ENCODE results near the gene ZNF740. TPM values are rescaled to one million over a fixed set of nuclear protein-coding genes. Genes with fewer than 3 reads are reported as not detected.

Gene ZNF740
- total and polyA plus RNA-seq, 2 of the 8 experiments (the other 6 are each of a cell fraction or from before 2014, with no cell fraction given) = 8.2 to 40.0 TPM

- Histone ChIP-seq H3K4ac (replicated peaks; ENCODE audit: insufficient read length, low read depth, low read length) (no peak overlapping the region), H2BK5ac (ENCODE audit: low read depth, low read length) (no peak overlapping the region; the same call in 1 of the 2 replicates), H3K23me2 (ENCODE audit: low read depth, low read length) (peaks cover 10% of the 10 kb centered on the region), H3K9me3 (ENCODE audit: insufficient read depth in 2 of 2, low read depth in 1 of 2, low read length in 1 of 2) (no peaks in the 10 kb centered on the region), H3K9ac (replicated peaks in 1 of 4; ENCODE audit: extremely low read depth in 1 of 4, low read depth in 3 of 4, low read length in 3 of 4) (no peak overlapping the region), H4K91ac (replicated peaks; ENCODE audit: insufficient read length, low read length) (no peak overlapping the region), H4K20me1 (replicated peaks in 1 of 2; ENCODE audit: control insufficient read depth in 1 of 2, insufficient read depth in 2 of 2, low read length in 2 of 2) (no peaks in the 10 kb centered on the region), H2AK5ac (ENCODE audit: low read depth, low read length) (no peak overlapping the region), H3K4me3 (ENCODE audit: extremely low read depth in 1 of 4, insufficient read depth in 2 of 4, low read depth in 3 of 4, low read length in 4 of 4) (no peak overlapping the region), H4K8ac (ENCODE audit: extremely low read depth, insufficient read depth, low read length) (no peak overlapping the region), H2BK12ac (ENCODE audit: low read depth, low read length) (no peak overlapping the region), H3K79me1 (ENCODE audit: low read depth, low read length) (no peaks in the 10 kb centered on the region), H2BK15ac (ENCODE audit: low read length) (no peak overlapping the region), H2BK120ac (replicated peaks; ENCODE audit: low read depth, low read length) (no peak overlapping the region), H2BK20ac (ENCODE audit: low read length) (no peak overlapping the region), H3K23ac (ENCODE audit: insufficient read length) (no peak overlapping the region), H3K27ac (ENCODE audit: low read depth, low read length) (no peak overlapping the region), H3K36me3 (ENCODE audit: control insufficient read depth in 2 of 4, insufficient read depth in 4 of 4, low read length in 3 of 4) (no peaks in the 10 kb centered on the region; a peak in 1 of 8 replicates), H3K18ac (ENCODE audit: extremely low read depth, low read length) (no peak overlapping the region), H2AFZ (ENCODE audit: low read length) (no peak overlapping the region), H3K14ac (ENCODE audit: insufficient read length) (no peak overlapping the region), H3K4me1 (replicated peaks in 1 of 4; ENCODE audit: control insufficient read depth in 3 of 4, insufficient read depth in 4 of 4, low read length in 3 of 4) (peaks cover 35 to 60% (median 41%) of the 10 kb centered on the region in 4 experiments), H3K79me2 (ENCODE audit: control insufficient read depth in 1 of 2, insufficient read depth in 2 of 2, low read length in 2 of 2) (peaks cover 0 to 13% of the 10 kb centered on the region in 2 experiments; a peak in 1 of 4 replicates), H3K4me2 (ENCODE audit: insufficient read depth in 1 of 2, low read depth in 2 of 2, low read length in 2 of 2) (no peak overlapping the region), H4K5ac (ENCODE audit: insufficient read length, low read depth, low read length) (no peak overlapping the region), H3K27me3 (replicated peaks in 1 of 4; ENCODE audit: control insufficient read depth in 3 of 4, extremely low read depth in 1 of 4, insufficient read depth in 3 of 4, low read length in 3 of 4) (no peaks in the 10 kb centered on the region), H3K56ac (replicated peaks; ENCODE audit: insufficient read length, low read depth, low read length) (no peak overlapping the region)
- FAIRE-seq (no peak), DNase-seq (ENCODE audit: low read depth in 1 of 2, low spot score in 2 of 2) (no peak)
- ChIA-PET POLR2A (ENCODE audit: partially characterized antibody) (interaction anchor here (1.3 to 12.4 kb wide), 2 partner anchors 8 to 24 kb away, joined by 3 to 151 read pairs; a partner anchor contains a TSS), CTCF (ENCODE audit: partially characterized antibody) (interaction anchor here (7.3 to 23.5 kb wide), 3 partner anchors 14 to 35 kb away, joined by 44 to 654 read pairs (median 535); partner anchors contain the start of genes ESPL1 and ITGB7)
- no peak for TF ChIP-seq CHD2 (IDR thresholded peaks at IDR 0.05; ENCODE audit: low read length)
- TF ChIP-seq MAX (IDR thresholded peaks at IDR 0.05) = no peak
- TF ChIP-seq POLR2AphosphoS5 (IDR thresholded peaks at IDR 0.05; ENCODE audit: low read depth, low read length) = no peak
- TF ChIP-seq CBX5 (IDR thresholded peaks at IDR 0.05; ENCODE audit: low read depth, low read length) = no peak
- no peak for TF ChIP-seq POU5F1 (IDR thresholded peaks at IDR 0.05; ENCODE audit: low read depth, low read length)
- TF ChIP-seq GTF2F1 (IDR thresholded peaks at IDR 0.05; ENCODE audit: borderline replicate concordance, low read depth, low read length) = no peak
- WGBS, 2 experiments (ENCODE audit: extremely low coverage in 1 of 2, insufficient coverage in 1 of 2, insufficient read length in 1 of 2, insufficient replicate concordance in 2 of 2, low coverage in 1 of 2, low lambda C conversion rate in 2 of 2, missing lambda C conversion rate in 1 of 2) = 90% methylated on average over 11 of the region's 11 CpGs; no CpG with 5 or more reads in 1 of the 2 experiments
Observed at GRCh38 chr12:53227341-53227740, 46.8 kb downstream of the ZNF740 start.
